Effector memory CD4-positive, alpha-beta T cell (primary cell): ENCODE data around the gene ENPP7.

Experiments
- DNase-seq, 3 donors: peaks; one replicate each; pipeline ENCODE4 v3.0.0-alpha.2; 2020
- H3K27ac ChIP-seq: 2 replicates; pipeline ENCODE4 v1.7.0; 2013; ENCODE audit warnings: mild to moderate bottlenecking, low read length, moderate library complexity; ENCODE audit not compliant: insufficient read depth, poor library complexity, severe bottlenecking
- H3K27me3 ChIP-seq: replicated peaks from 2 replicates; pipeline ENCODE4 v1.7.0; 2013; ENCODE audit warnings: mild to moderate bottlenecking, low read length; ENCODE audit not compliant: insufficient read depth, control insufficient read depth, poor library complexity, severe bottlenecking
- H3K36me3 ChIP-seq: 2 replicates; pipeline ENCODE4 v1.7.0; 2013; ENCODE audit warnings: mild to moderate bottlenecking, low read length, moderate library complexity; ENCODE audit not compliant: control insufficient read depth, insufficient read depth
- H3K4me1 ChIP-seq: 2 replicates; pipeline ENCODE4 v1.7.0; 2013; ENCODE audit warnings: low read length, mild to moderate bottlenecking; ENCODE audit not compliant: control insufficient read depth, insufficient read depth, poor library complexity, severe bottlenecking
- H3K4me3 ChIP-seq: 2 replicates; pipeline ENCODE4 v1.7.0; 2013; ENCODE audit warnings: low read length, low read depth, mild to moderate bottlenecking; ENCODE audit not compliant: insufficient read depth, poor library complexity, severe bottlenecking
- H3K9me3 ChIP-seq: 2 replicates; pipeline ENCODE4 v1.7.0; 2013; ENCODE audit warnings: mild to moderate bottlenecking, low read length, moderate library complexity; ENCODE audit not compliant: control insufficient read depth

The ENPP7 gene

GRCh38 chr17:79741401-79741750, 10.6 kb downstream of the ENPP7 start:
- peaks cover 12% of the 10 kb centered on the region for H3K27me3 ChIP-seq

GRCh38 chr17:79741751-79742588, 11.2 kb downstream of the ENPP7 start:
- Histone ChIP-seq H3K27me3 (peaks cover 17% of the 10 kb centered on the region), H3K4me1 (peaks cover 13% of the 10 kb centered on the region), H3K27ac (no peak overlapping the region), H3K9me3 (no peaks in the 10 kb centered on the region), H3K4me3 (no peak overlapping the region), H3K36me3 (no peaks in the 10 kb centered on the region)
- peak; percentile 50 to 62 (median 51) for DNase-seq

More at GRCh38 chr17:79741401-79741750, 10.6 kb downstream of the ENPP7 start:
- Histone ChIP-seq H3K4me1 (peaks cover 13% of the 10 kb centered on the region), H3K36me3 (no peaks in the 10 kb centered on the region), H3K4me3 (no peak overlapping the region), H3K27ac (no peak overlapping the region), H3K9me3 (no peaks in the 10 kb centered on the region)
- DNase-seq, result no peak

GRCh38 chr17:79742589-79742918, 11.8 kb downstream of the ENPP7 start:
- H3K9me3 ChIP-seq, result no peaks in the 10 kb centered on the region
- H3K4me3 ChIP-seq, result no peak overlapping the region
- no peak overlapping the region for H3K27ac ChIP-seq
- peaks cover 13% of the 10 kb centered on the region for H3K4me1 ChIP-seq
- H3K27me3 ChIP-seq, result peaks cover 23% of the 10 kb centered on the region
- no peaks in the 10 kb centered on the region for H3K36me3 ChIP-seq
- DNase-seq, result no peak

DNA sequence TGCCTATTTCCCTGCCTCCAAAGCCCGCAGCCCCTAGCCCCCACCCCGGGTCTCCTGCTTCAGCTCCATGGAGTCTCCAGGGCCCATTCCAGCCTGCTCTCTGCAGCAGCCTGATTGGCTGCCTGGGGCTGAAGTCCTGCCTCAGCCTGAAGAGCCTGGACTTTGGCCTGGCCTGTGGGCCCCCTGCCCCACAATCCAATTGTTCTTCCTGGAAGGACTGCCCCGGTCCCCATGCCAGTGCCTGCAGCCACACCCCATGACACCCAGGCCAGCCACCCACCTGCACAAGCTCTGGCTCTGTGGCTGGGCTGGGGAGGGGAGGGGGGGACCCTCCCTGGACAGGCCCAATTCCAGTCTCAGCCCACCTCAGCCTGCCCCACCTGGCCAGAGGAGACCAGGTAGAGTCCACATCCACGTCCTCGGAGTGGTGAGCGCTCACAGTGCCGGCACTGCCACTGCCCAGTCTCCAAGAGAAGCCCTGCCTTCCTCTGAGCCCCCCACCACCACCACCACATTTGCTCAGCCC, 12.3 kb downstream of the ENPP7 start:
- Histone ChIP-seq H3K36me3 (no peaks in the 10 kb centered on the region), H3K9me3 (no peaks in the 10 kb centered on the region), H3K4me3 (no peak overlapping the region), H3K4me1 (peaks cover 18% of the 10 kb centered on the region), H3K27me3 (peaks cover 28% of the 10 kb centered on the region), H3K27ac (no peak overlapping the region)
- DNase-seq, result no peak

DNA sequence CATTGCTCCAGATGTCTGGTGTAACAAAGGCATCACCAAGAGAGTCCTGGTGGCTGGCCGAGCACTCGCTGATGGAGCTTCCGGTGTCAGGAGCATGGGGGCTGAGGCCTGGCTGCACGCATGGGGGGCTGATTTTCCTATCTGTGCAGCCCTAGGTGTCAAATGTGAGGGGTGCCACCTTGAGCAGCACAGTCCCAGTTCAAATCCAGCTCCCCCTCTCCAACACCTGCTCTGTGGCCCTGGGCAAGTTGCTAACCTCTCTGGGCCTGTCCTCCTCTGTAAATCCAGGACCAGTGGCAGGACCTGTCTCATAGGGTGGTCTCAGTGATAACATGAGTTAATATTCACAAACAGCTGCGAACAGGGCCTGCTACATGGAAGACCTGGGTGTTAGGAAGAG, 12.9 kb downstream of the ENPP7 start:
- Histone ChIP-seq H3K4me3 (no peak overlapping the region), H3K27ac (no peak overlapping the region), H3K9me3 (no peaks in the 10 kb centered on the region), H3K4me1 (peaks cover 19% of the 10 kb centered on the region), H3K27me3 (peaks cover 34% of the 10 kb centered on the region), H3K36me3 (no peaks in the 10 kb centered on the region)
- DNase-seq, result no peak

DNA sequence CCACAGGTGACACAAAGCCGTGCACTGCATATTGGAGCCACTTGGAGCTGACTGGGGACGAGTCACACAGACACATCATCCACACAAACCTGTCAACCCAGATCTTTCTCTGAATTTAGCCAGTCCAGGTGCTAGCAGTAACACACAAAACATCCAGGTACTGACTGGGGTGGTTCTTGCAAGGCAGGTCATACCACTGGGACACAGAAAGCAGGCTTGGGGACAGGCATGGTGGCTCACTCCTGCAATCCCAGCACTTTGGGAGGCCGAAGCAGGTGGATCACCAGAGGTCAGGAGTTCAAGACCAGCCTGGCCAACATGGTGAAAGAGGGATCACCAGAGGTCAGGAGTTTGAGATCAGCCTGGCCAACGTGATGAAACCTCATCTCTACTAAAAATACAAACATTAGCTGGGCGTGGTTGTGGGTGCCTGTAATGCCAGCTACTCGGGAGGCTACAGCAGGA, 14.9 kb downstream of the ENPP7 start:
- no peak overlapping the region for H3K4me3 ChIP-seq
- H3K4me1 ChIP-seq, result peaks cover 19% of the 10 kb centered on the region
- peaks cover 51% of the 10 kb centered on the region for H3K27me3 ChIP-seq
- H3K27ac ChIP-seq, result no peak overlapping the region
- no peak for DNase-seq
- no peaks in the 10 kb centered on the region for H3K9me3 ChIP-seq
- H3K36me3 ChIP-seq, result no peaks in the 10 kb centered on the region

DNA sequence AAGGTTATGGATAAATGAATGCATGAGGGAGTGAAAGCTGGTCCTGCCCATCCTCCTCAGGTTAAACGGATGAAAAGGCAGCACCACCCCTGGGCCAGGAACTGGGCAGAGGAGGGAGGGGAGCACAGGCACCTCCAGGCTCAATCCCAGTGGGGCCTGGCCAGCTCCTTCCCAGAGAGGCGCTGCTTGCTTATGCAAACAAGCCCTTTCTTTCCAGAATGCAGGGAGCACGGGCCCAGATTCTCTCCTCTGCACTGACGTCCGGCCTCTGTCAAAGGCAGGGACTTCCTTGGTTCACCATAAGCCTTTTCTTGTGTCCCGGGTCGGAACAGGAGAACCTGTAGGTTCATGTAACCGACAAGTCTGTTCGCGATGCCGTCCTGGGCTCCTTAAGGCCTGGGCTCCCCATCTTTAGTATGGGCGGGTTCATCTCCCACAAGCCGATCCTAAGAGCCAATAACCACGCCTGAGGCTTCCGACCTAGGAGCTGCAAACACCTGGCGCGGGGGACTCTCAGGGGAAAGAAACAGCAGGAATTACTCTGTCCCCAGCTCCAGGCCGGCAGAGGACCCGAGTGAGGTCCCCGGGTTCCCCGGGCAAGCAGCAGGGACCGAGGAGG, 16.3 kb downstream of the ENPP7 start:
- H3K9me3 ChIP-seq, result no peaks in the 10 kb centered on the region

GRCh38 chr17:79747508-79748294, 17.0 kb downstream of the ENPP7 start:
- peaks cover 46% of the 10 kb centered on the region for H3K27me3 ChIP-seq
- no peaks in the 10 kb centered on the region for H3K36me3 ChIP-seq
- DNase-seq, result no peak
- peak overlapping the region; percentile 15 for H3K4me3 ChIP-seq
- H3K9me3 ChIP-seq, result no peaks in the 10 kb centered on the region
- H3K4me1 ChIP-seq, result peaks cover 12% of the 10 kb centered on the region
- no peak overlapping the region for H3K27ac ChIP-seq

More for the DNA sequence above, 16.3 kb downstream of the ENPP7 start:
- no peak overlapping the region for H3K4me3 ChIP-seq
- no peak overlapping the region for H3K27ac ChIP-seq
- H3K36me3 ChIP-seq, result no peaks in the 10 kb centered on the region
- DNase-seq, result no peak
- peaks cover 46% of the 10 kb centered on the region for H3K27me3 ChIP-seq
- peaks cover 15% of the 10 kb centered on the region for H3K4me1 ChIP-seq

GRCh38 chr17:79748295-79749099, 17.8 kb downstream of the ENPP7 start:
- H3K27me3 ChIP-seq, result peaks cover 46% of the 10 kb centered on the region
- DNase-seq, result no peak
- peaks cover 12% of the 10 kb centered on the region for H3K4me1 ChIP-seq
- no peaks in the 10 kb centered on the region for H3K36me3 ChIP-seq
- H3K27ac ChIP-seq, result no peak overlapping the region
- no peak overlapping the region for H3K4me3 ChIP-seq
- no peaks in the 10 kb centered on the region for H3K9me3 ChIP-seq
